HG03108 (cell line): ENCODE results near the gene RAB3C.

Experiments
- ATAC-seq: cut with Tn5 transposase; IDR thresholded peaks from one replicate; pipeline ENCODE4 v1.9.1; 2021; ENCODE audit warnings: moderate library complexity; ENCODE audit not compliant: unreplicated experiment

Gene RAB3C

DNA sequence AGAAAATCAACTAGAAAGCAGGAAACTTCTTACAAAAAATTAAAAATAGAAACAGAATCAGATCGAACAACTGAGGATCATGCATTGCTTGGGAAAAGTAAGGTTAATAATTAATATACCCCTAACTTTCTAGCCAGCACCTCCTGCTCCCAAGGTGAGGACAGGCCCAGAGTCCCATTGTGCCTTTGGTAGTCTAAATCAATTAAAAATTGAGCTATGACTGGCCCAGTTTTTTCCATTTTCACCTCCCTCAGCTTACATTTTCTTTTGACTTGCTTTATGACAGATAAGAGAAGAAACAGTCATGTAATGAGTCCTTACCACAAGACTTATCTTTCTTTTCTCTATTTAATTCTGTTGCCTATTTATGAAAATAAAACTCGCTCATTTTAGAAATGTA is 182.2 kb downstream of the RAB3C start:
- no peak for ATAC-seq

- ATAC-seq: no peak
Measured at GRCh38 chr5:58767104-58767503, 184.2 kb downstream of the RAB3C start.

DNA sequence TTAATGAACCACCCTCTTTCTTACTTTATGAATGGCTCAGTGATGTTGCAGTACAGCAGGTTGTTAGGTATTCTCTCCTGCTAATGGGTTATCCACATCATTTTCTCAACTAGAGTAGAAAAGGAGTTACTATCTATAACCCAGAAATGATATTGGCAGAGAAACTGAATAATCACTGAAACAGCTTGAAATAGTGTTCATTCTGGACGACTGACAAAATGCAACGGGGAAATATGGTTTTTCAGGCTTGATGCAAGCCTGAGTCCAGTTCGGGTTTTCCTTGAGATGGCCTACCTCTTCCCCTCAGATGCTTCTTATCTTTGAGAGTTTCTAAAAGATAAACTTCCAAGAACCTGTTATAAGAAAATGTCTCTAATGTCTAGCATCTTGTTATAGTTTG is 187.3 kb downstream of the RAB3C start:
- no peak for ATAC-seq

- no peak for ATAC-seq
Measured at GRCh38 chr5:58771796-58772195, 188.9 kb downstream of the RAB3C start.

DNA sequence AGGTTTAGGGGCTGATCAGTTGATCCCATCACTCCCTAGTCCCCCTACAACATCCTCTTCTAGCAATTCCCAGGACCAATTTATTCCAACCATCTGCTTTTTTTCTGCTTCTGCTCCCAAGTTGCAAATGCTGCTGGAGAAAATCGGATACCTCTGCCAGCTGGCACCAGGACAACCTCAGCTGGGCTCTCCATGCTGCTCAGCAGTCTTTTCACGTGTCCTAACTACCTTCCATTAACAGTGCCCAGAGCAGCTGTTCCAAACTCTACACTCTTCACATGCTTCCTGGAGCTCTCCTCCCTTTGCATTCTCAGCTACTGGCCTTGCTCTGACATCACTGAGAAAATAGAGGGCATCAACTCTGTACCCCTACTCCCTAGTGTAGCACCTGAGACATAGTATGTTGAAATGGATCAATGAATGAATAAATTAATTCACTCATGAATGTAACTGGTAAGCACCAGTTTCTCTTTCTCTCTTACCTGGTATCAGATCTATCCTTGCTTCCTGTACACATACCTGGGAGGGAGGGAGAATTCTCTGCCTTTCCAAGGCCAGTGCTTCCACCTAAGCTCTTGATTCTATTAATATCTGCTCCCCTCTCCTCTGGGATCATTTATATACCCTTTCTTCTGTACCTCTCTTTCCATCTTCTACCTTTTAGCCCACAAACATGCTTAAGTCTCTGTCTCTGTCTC is 191.0 kb downstream of the RAB3C start:
- ATAC-seq: no peak

GRCh38 chr5:58774937-58775336 is 192.1 kb downstream of the RAB3C start:
- ATAC-seq: no peak

GRCh38 chr5:58775701-58776262 is 192.9 kb downstream of the RAB3C start:
- ATAC-seq: peak; percentile 88

DNA sequence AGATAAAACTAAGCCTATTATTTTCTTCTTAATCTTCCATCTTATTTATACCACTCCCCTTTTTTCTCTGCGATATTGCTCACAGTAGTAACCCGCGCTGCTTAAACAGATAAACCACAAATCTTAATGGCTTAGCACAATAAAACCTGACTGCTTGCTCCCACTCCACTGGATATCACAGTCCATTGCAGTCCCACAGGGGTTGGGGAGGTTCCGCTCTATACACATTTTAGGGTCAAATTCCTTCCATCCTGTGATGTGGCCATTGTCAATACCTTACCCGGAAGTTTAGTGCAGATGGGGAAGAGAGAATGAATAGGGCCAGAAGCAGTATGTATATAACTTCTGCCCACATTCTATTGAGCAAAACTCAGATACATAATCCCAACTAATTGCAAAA is 193.7 kb downstream of the RAB3C start:
- no peak for ATAC-seq

DNA sequence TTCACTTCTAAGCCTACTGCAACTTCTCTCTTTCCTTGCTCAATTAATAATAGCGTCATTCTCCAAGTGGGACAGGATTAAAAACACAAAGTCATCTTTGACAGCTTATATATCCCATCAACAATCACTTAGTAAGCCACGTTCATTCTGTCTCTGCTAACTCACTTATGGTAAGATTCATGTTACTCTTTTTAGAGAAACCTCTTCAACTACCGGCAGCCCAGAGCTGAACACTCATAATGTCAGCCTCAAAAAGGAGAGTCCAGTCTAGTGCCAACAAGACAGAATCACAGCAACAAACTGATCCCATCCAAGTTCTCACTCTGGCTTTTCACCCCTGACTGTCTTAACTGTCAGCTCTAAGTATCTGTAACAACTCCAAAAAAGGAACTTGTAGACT is 196.0 kb downstream of the RAB3C start:
- no peak for ATAC-seq

DNA sequence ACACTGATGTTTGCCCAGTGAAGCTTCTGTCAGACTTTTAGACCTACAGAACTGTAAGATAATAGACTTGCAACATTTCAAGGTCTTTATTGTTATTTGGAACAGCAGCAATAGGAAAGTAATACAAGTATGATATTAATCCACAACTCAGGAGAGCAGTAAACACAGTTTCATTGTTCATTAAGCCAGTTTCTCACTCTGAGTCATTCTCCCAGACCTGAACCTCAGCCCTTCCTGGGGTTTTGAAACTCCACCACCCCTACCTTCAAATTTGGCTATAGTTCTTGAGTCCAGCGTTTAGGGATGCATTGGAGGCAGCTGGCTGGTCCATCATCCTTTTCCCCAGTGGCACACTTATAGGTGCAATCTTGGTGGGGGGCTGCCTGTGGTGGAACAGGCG is 203.2 kb downstream of the RAB3C start:
- ATAC-seq: peak; percentile 64

DNA sequence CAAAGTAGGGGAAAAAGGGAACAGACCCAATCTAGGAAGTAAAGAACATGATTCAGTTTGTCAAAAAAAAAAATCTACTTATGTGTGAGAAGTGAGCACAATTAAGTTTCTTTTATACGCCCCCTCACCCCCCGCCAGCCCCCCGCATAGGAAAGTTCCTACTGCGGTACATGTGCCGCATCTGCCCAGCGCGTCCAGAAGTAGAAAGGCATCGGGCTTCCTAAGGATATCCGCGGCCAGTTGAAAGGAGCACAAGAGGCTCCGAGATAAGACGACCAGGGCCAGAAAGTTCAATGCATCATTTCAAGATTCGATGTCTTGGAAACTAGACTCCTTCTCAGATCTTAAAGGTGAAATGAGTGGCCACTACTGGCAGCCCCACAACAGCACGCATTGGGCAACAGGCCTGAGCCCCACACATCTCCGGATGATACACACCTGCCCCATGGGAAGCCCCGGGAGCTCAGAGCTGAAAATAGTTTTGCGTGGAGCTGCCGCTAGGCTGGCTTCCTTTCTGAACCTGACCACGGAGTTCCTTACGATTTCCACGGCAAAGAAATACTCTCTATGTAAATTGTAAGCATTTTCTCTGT is 203.9 kb downstream of the RAB3C start:
- no peak for ATAC-seq

DNA sequence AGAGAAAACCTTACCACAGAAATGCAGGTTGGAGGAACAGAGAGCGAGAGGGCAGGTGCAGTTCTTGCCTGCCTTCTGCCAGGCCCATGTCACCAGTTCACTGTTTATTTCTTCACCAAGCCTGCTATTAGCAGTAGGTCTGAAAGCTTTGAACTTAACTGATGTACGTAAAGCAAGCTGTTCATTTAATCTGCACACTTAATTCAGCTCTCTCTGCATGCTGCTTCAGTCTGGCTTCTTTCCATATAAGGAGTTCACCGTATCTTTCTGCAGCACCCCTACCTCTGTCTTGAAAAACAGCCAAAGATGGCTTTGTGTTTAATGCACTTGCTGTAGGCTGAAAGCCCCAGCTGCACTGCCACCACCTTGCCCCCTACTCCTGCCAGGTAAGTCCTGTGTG is 205.1 kb downstream of the RAB3C start:
- ATAC-seq: no peak

GRCh38 chr5:58793888-58794657 is 211.2 kb downstream of the RAB3C start:
- no peak for ATAC-seq

- no peak for ATAC-seq
Measured at GRCh38 chr5:58794875-58795274, 212.0 kb downstream of the RAB3C start.

DNA sequence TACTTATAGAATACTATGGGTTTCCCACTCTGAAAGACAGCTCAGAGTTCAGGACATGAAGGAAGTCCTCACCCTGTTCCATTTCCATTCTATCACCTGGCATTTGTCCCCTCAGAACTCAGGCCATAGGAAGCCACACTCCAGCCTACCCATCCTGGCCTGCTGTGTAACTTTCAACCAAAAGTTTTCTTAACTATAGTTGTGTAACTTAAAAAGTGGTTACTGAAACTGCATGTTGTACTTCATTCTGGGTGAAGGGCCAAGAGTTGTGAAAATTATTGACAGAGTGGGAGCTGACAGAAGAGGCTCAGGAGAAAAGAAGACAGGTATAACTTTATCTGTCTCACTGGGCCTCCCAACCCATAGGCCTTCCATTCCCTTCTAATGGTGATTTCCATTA is 212.5 kb downstream of the RAB3C start:
- no peak for ATAC-seq

- ATAC-seq: no peak
Measured at GRCh38 chr5:58797021-58797420, 214.1 kb downstream of the RAB3C start.

GRCh38 chr5:58800356-58800755 is 217.5 kb downstream of the RAB3C start:
- no peak for ATAC-seq

- ATAC-seq: no peak
Measured at GRCh38 chr5:58800861-58801540, 218.1 kb downstream of the RAB3C start.

- ATAC-seq: no peak
Measured at GRCh38 chr5:58803056-58803455, 220.2 kb downstream of the RAB3C start.

DNA sequence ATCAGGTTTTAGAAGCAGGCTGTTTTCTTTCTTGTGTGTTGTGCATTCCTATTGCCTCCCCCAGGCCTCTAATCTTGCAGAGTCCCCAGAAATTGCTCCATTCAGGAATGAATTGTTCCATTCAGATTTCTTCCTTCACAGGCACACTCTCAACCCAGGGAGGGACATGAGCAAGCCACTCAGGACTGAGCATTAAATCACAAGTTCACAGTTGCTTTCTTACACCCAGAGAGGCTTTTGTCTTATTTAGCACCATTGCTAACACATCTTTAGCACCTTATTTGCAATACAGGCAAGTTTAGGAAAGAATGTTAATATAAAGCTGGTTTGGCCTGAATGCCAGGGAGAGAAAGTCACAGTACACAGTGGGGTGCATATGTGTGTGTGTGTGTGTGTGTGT is 221.4 kb downstream of the RAB3C start:
- ATAC-seq: no peak

- ATAC-seq: no peak
Measured at GRCh38 chr5:58810086-58810485, 227.2 kb downstream of the RAB3C start.
